ENCODE data around the gene ZFYVE26. TPM values are rescaled to one million over a fixed set of nuclear protein-coding genes. Genes with fewer than 3 reads are reported as not detected.

The ZFYVE26 gene
- total RNA-seq, 1 experiment from 2014 or later: 6.4 TPM

- DNase-seq (ENCODE audit: low spot score): no peak
Measured at GRCh38 chr14:67815573-67816225, 691 bp downstream of the ZFYVE26 start.

- no peak for DNase-seq (ENCODE audit: low spot score)
Measured at GRCh38 chr14:67814821-67815220, 1.6 kb downstream of the ZFYVE26 start.

- no peak for DNase-seq (ENCODE audit: low spot score)
Measured at GRCh38 chr14:67806246-67806645, 10.1 kb downstream of the ZFYVE26 start.

- no peak for DNase-seq (ENCODE audit: low spot score)
Measured at GRCh38 chr14:67800743-67801142, 15.6 kb downstream of the ZFYVE26 start.

GRCh38 chr14:67798731-67799130, 17.7 kb downstream of the ZFYVE26 start:
- no peak for DNase-seq (ENCODE audit: low spot score)

GRCh38 chr14:67787673-67788072, 28.7 kb downstream of the ZFYVE26 start:
- no peak for DNase-seq (ENCODE audit: low spot score)

- DNase-seq (ENCODE audit: low spot score): no peak
Measured at GRCh38 chr14:67785270-67786109, 30.9 kb downstream of the ZFYVE26 start.

- DNase-seq (ENCODE audit: low spot score): no peak
Measured at GRCh38 chr14:67784244-67784823, 32.1 kb downstream of the ZFYVE26 start.

GRCh38 chr14:67782090-67782489, 34.3 kb downstream of the ZFYVE26 start:
- DNase-seq (ENCODE audit: low spot score): no peak

GRCh38 chr14:67778792-67779191, 37.6 kb downstream of the ZFYVE26 start:
- no peak for DNase-seq (ENCODE audit: low spot score)

- DNase-seq (ENCODE audit: low spot score): no peak
Measured at GRCh38 chr14:67776653-67777322, 39.6 kb downstream of the ZFYVE26 start.

- DNase-seq (ENCODE audit: low spot score): no peak
Measured at GRCh38 chr14:67773844-67774377, 42.5 kb downstream of the ZFYVE26 start.

GRCh38 chr14:67768219-67768618, 48.2 kb downstream of the ZFYVE26 start:
- DNase-seq (ENCODE audit: low spot score): no peak

GRCh38 chr14:67766035-67766680, 50.2 kb downstream of the ZFYVE26 start:
- DNase-seq (ENCODE audit: low spot score): no peak

GRCh38 chr14:67765192-67765834, 51.1 kb downstream of the ZFYVE26 start:
- no peak for DNase-seq (ENCODE audit: low spot score)

- DNase-seq (ENCODE audit: low spot score): no peak
Measured at GRCh38 chr14:67764496-67764895, 51.9 kb downstream of the ZFYVE26 start.

GRCh38 chr14:67763158-67763822, 53.1 kb downstream of the ZFYVE26 start:
- DNase-seq (ENCODE audit: low spot score): no peak

- DNase-seq (ENCODE audit: low spot score): no peak
Measured at GRCh38 chr14:67762051-67762450, 54.3 kb downstream of the ZFYVE26 start.

GRCh38 chr14:67759916-67760315, 56.5 kb downstream of the ZFYVE26 start:
- DNase-seq (ENCODE audit: low spot score): no peak

- no peak for DNase-seq (ENCODE audit: low spot score)
Measured at GRCh38 chr14:67757175-67757574, 59.2 kb downstream of the ZFYVE26 start.
